Hematopoietic multipotent progenitor cell treated with erythropoietin and hydrocortisone succinate and interleukin-3 and kit ligand, for 6 days (in vitro differentiated cells): Measurements from ENCODE around the gene SLC35D2.

Source experiments
- DNase-seq: peaks from one replicate; pipeline ENCODE4 v3.0.0-alpha.2; 2015

SLC35D2 gene

GRCh38 chr9:96304230-96304629 lies 79.3 kb downstream of the SLC35D2 start:
- DNase-seq, result no peak

DNA sequence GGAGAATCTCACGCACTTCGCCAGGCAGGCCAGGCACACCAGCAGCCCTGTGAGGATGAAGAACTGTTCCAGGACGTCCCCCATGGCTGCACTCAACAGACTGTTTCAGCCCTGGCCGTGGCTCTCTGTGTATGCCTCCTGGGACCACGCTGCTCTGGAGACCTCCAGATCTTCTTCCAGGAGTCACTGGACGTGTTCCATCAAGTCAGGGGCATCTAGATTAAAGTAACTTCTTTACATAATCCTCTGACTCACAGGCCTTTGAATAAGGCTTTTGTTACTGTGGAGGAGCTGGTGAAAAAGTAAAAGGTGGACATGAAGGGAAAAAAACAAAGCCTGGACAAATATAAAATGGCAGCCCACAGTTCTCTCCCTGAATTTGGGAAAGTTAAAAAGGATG lies 81.5 kb downstream of the SLC35D2 start, which contains the start of gene HSD17B3:
TSS of gene HSD17B3 (minus strand) at position 156 of the 400 bp plus-strand sequence. CDS start at position 84, 72 bp downstream.
- no peak for DNase-seq

DNA sequence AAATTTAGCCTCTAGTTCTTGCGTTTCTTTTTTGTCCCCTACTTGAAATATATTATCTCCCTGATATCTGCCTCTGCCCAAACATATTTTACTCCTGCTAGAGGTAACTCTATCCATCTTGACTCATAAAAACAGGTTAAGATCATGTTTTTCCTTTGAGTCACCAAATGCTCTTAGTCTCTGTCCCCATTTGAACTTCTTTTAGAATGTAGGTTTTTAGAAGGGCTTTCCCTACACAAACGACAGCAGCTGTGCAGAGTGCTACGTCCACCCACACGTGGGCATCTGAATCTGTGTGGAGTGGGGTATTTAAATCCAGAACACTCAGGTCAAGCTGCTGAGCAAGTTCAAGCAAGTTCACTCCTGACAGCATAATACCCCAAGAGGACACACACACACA lies 83.7 kb downstream of the SLC35D2 start:
- DNase-seq, result no peak

- DNase-seq, result no peak
Observed at GRCh38 chr9:96294159-96294545, 89.4 kb downstream of the SLC35D2 start.

DNA sequence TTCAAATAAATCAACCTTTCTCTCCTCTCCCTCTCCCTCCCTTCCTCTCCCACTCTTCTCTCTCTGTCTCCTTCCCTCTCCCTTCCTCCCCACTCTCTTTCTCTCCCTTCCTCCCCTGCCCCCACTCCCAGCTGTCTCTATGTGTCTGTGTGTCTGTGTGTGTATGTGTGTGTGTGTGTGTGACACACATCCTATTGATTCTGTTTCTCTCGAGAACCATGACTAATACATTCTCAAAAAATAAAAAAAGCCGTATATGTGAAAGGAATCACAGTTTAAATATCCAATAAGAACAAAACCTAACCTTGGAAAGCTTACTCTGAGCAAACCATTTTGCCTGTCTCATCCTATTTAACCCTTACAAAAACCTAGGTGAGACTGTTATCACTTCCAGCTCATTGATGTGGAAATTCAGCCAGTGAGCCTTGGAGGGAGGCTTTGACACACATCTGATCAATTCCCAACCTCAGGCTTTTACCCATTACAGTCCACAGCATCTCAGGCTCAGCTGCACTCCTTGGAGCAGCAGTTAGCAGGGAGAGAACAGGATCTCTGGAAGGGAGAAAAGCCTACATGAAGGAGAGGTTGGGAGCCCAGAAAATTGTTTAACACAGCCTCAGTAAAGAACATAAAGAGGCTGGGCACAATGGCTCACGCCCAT lies 89.9 kb downstream of the SLC35D2 start:
- no peak for DNase-seq

DNA sequence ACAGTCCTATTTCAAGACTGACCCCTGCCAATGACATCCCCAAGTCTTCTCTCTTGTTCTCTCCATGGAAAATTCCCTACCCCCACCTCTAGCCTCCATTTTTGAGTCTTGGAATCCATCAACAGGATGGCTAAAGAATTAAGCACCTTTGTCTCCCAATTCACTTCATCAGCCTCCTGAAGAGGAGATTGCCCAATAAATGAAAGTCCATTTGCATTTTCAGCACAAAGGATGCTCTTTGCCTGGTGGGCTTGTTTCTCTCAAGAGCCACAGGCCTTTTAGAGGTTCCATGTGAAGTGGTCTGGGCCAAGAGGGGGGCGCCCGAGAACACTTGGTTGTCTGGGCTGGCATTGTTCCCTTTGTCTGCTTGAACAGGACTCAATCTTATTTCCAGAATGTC lies 94.1 kb downstream of the SLC35D2 start:
- DNase-seq, result no peak

DNA sequence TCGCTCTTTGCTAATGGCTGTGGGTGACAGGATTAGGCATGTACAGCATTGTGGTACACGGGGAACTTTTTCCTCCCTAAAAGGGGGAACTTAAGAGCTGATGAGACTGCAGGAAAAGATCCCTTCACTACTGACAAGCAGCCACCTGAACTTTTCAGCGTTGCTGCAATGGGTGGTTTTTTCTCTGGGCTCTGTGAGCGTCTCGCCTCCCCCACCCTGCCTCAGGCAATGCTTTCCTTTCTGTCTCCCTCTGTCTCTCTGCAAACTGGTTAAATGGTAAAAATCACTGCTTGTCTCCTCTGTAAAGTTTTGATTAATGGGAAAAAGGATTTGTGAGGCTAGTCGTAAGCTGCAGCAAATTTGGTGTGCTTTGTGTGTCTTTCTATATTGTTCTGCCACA lies 101.9 kb downstream of the SLC35D2 start:
- DNase-seq, result no peak

DNA sequence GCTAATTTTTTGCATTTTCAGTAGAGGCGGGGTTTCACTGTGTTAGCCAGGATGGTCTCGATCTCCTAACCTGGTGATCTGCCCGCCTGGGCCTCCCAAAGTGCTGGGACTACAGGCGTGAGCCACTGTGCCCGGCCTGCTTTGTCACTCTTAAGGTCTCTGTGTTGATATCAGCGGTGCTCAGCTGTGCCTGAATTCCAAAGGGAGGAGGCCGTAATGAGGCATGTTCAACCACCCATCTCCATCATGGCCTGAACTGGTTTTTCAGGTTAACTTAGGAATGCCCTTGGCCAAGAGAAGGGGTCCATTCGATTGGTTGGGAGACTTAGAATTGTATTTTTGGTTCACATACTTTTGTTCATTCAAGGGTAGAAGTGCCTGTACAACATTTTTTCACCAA lies 103.6 kb downstream of the SLC35D2 start:
- DNase-seq, result no peak

DNA sequence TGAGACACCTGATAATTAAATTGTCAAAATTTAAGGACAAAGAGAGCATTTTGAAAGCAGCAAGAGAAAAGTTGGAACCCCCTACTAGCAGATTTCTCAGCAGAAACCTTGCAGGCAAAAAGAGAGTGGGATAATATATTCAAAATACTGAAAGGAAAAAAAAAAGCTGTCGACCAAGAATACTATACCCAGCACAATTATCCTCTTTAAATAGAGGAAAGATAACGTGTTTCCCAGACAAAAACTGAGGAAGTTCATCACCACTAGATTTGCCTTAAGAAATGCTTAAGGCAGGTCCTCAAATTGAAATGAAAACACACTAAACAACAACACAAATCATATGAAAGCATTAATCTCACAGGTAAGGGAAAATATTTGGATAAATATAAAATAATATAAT lies 108.6 kb downstream of the SLC35D2 start:
- DNase-seq, result no peak
